Midbrain (tissue), 1 donor: Measurements from ENCODE around the gene KATNAL1.

Source experiments
- DNase-seq: peaks from one replicate; lab custom pipeline; 2025; lab: John Stamatoyannopoulos, UW

The KATNAL1 gene

GRCh38 chr13:30307194-30307970 is at the start of gene KATNAL1:
Gene KATNAL1 (minus strand): TSS chr13:30307551. CDS start chr13:30283777, 23,774 bp downstream.
- DNase-seq: peak; percentile 88

- no peak for DNase-seq
Observed at GRCh38 chr13:30355839-30356238, 48.5 kb upstream of the KATNAL1 start.

DNA sequence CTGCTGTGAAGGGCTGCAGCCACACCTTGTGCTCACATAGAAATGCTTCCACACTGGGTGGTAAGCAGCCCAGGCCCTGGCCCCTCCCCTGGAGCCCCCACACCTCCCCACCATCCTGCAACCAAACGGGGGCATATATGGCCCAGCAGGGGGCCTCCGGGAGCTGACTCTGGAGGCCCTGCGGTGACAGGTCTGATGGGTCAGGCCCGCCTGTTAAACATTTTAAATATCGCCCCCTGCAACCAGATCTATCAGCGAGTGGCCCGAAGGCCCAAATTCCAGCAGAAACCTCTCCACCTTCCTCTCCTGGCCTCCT is 48.0 kb upstream of the KATNAL1 start:
- no peak for DNase-seq

- DNase-seq: no peak
Observed at GRCh38 chr13:30354493-30355383, 47.4 kb upstream of the KATNAL1 start.

DNA sequence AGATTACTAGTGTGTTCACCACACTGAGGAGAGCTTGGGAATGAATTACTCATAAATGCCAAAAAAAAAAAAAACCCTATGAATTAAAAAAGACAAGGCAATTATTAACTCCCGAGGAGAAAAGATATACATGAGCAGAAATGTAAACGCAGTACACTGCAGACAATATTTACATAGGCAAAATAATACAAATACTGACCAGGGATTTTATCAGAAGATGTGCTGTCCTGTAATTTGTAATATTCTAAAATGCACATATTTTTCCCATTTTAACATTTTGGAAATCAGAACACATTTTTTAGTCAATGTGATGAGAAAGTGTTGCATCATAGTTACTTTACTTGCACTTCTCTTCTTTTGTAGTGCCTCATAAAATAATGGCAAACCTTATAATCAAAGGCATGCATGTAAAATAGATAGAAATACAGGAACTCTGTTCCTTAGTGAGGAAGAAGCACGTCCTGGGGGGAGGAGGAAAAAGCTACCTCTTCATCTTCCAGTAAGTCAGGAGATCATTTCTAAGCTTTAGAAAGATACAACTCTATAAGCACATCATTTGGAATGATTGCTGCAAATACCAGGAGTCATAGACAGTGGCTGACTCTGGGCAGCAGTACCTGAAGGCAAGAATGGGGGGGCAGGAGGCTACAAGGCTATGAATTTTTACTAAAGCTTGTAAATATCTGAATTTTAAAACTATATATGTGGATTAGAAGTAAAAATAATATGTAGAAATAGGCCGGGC is 46.3 kb upstream of the KATNAL1 start:
- no peak for DNase-seq

- DNase-seq: no peak
Observed at GRCh38 chr13:30353060-30353459, 45.7 kb upstream of the KATNAL1 start.

GRCh38 chr13:30352121-30352520 is 44.8 kb upstream of the KATNAL1 start:
- DNase-seq: no peak

- DNase-seq: no peak
Observed at GRCh38 chr13:30346789-30347167, 39.4 kb upstream of the KATNAL1 start.

- DNase-seq: no peak
Observed at GRCh38 chr13:30346153-30346788, 38.9 kb upstream of the KATNAL1 start.

- no peak for DNase-seq
Observed at GRCh38 chr13:30345426-30346100, 38.2 kb upstream of the KATNAL1 start.

DNA sequence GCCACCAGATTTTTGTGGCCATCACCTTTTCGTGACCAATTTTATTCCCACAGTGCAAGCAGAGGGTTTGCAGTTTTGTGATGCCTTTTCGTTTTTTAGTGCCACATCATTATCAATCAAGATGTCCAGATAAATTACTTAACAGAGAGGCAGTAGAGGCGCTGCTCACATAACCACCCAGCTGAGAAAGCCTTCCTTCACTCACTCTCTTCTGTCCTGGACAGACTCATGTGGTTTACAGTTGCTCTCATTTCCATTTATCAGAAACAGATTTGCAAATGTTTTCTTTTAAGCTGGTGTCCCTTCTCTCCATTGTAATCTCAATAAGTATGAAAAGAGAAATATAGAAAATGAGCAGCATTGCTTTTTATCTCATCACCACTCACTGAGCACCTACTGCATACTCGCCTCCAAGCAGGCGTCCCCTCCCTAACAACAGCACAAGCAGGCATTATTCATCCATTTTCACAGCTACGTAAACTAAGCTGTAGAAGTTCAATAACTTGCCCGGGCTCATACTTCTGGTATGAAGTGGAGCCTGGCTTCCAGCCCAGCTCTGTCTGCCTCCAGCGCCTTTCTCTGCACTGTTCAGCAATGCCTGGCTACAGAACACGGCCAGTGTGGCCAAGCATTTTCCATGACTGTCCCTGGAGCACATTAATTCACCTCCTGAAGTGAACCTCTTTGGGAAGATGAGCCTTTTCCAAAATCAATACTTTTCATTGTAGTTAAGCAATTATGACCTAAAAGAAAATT is 34.6 kb upstream of the KATNAL1 start:
- peak; percentile 71 for DNase-seq

- no peak for DNase-seq
Observed at GRCh38 chr13:30340331-30341250, 33.2 kb upstream of the KATNAL1 start.

GRCh38 chr13:30339738-30340330 is 32.5 kb upstream of the KATNAL1 start:
- no peak for DNase-seq

DNA sequence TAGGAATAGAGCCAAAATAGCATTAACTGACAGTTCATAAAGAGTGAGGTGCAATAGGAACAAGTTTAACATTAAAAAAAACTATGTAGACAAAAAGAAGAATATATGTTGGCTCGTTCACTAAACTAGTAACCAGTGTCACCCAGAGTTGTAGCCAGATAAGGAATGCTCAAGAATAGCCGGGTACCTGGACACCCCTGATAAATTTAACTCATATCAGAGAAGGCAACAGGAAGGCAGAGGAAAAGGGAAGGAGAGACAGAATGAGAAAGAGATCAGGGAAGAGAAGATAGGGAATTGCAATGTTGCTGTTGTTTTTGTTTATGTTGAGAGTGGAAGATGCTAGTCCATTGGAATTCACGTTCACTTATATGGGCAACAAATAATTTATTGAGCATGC is 31.6 kb upstream of the KATNAL1 start:
- no peak for DNase-seq

DNA sequence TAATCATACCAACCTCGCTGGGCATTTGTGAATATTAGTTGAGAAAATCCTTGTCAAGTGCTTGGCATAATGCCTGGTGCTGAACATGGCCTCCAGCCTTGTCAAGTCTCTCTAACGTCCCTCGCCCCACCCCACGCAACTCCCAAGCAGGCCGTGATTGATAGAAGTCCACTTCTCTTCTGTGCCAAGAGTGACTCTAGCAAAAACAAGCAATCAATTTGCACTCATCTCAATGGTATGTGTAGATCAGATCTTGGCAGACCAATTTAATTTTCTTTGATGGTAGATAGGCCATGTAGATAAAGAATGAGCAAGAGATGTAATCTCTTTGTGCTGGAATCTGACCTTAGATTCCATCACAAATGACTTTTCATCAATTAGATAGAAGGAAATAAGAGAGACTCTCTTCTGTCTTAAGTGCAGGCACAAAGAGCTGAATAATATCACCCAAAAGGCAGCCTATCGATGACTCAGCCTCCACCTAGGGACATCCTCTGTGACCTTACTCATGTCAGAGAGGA is 31.0 kb upstream of the KATNAL1 start:
- no peak for DNase-seq

DNA sequence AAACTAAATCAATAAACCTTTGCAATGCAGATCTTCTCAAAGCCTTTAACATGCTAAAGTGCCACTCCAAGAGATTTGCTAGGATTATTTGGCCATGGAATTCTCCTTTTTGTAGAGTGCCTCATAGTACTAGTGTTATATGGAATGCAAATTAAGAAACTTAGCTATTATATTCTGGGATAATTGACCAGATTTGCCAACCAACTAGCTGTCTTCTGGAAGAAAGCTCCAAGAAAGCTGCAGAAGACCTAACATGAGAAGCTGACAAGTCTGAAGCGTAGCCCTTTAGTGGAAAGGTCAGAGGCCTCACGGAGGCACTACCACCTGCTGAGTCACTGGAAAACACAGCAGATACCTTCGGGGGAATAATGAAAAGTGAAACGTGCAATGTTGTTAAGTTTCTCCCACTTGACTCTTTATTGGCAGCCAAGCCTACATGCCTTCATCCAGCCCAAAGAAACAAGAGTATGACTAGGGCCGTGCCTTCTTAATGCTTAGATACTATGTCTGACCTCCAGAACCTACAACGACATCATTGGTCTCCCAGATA is 29.8 kb upstream of the KATNAL1 start:
- no peak for DNase-seq

DNA sequence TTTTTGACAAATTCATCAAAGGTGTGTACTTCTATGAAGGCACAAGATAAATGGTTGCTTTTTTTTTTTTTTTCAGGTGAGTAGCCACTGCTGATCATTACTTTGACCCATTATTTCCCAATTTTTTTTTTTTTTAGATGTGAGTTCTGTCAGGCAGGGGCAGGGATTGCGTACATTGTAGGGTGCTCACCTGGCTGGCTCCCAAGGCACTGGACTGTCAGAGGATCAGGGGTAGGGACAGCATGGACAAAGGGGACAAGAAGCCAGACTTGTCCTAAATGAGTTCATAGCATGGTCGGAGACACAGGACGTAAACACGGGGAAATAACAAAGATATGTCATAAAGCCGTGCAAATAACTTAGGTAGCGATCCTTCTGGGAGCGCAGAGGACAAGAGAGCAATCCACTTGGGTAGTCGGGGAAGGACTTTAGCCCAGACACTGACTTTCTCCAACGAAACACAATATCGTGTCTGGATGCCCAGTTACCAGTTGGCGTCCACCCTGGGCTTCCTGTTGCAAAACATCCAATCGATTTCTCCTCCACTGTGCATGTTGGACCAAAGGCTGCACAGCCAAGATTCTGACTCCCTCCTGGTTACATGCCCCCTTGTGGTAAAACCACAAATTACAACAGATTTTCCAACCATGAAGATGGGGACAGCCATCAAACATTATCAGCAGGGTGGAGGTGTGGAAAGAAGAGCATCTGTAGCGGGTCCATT is 27.5 kb upstream of the KATNAL1 start:
- DNase-seq: peak; percentile 58

- DNase-seq: no peak
Observed at GRCh38 chr13:30333616-30334015, 26.3 kb upstream of the KATNAL1 start.
